Measurements from ENCODE around the gene GDF10. TPM values are rescaled to one million over a fixed set of nuclear protein-coding genes. Genes with fewer than 3 reads are reported as not detected.
A peak's percentile ranks its signal among the peaks of the same experiment; 100 is the strongest.

Gene GDF10
- total RNA-seq, 1 donor from 2014 or later = 1.8 TPM

- Mint-ChIP-seq H3K4me3 (no peak overlapping the region), H3K27me3 (ENCODE audit: low read depth) (peaks cover 50% of the 10 kb centered on the region), H3K36me3 (no peaks in the 10 kb centered on the region), H3K4me1 (no peaks in the 10 kb centered on the region), H3K9me3 (no peaks in the 10 kb centered on the region), H3K27ac (no peak overlapping the region)
- DNase-seq (ENCODE audit: low spot score in 2 of 2, unreplicated experiment in 2 of 2) = peak in 1 of 2 experiments; percentile 75
- TF ChIP-seq CTCF (IDR thresholded peaks at IDR 0.05; ENCODE audit: unreplicated experiment) = peak; percentile 94
Measured at GRCh38 chr10:47340608-47341170, 40.7 kb downstream of the GDF10 start.

GRCh38 chr10:47344996-47345870, 45.2 kb downstream of the GDF10 start:
- no peak overlapping the region for H3K27ac Mint-ChIP-seq
- peaks cover 6% of the 10 kb centered on the region for H3K4me1 Mint-ChIP-seq
- no peaks in the 10 kb centered on the region for H3K9me3 Mint-ChIP-seq
- no peaks in the 10 kb centered on the region for H3K36me3 Mint-ChIP-seq
- H3K4me3 Mint-ChIP-seq = no peak overlapping the region
- DNase-seq (ENCODE audit: low spot score in 2 of 2, unreplicated experiment in 2 of 2) = no peak
- peaks cover 22% of the 10 kb centered on the region for H3K27me3 Mint-ChIP-seq (ENCODE audit: low read depth)
- TF ChIP-seq CTCF (IDR thresholded peaks at IDR 0.05; ENCODE audit: unreplicated experiment) = no peak

GRCh38 chr10:47346581-47347302, 46.7 kb downstream of the GDF10 start:
- DNase-seq (ENCODE audit: low spot score in 2 of 2, unreplicated experiment in 2 of 2) = no peak
- H3K27me3 Mint-ChIP-seq (ENCODE audit: low read depth) = peaks cover 15% of the 10 kb centered on the region
- peaks cover 6% of the 10 kb centered on the region for H3K4me1 Mint-ChIP-seq
- no peak overlapping the region for H3K4me3 Mint-ChIP-seq
- H3K27ac Mint-ChIP-seq = no peak overlapping the region
- TF ChIP-seq CTCF (IDR thresholded peaks at IDR 0.05; ENCODE audit: unreplicated experiment) = no peak
- H3K9me3 Mint-ChIP-seq = no peaks in the 10 kb centered on the region
- H3K36me3 Mint-ChIP-seq = no peaks in the 10 kb centered on the region

- H3K27ac Mint-ChIP-seq = no peak overlapping the region
- no peak overlapping the region for H3K4me3 Mint-ChIP-seq
- H3K4me1 Mint-ChIP-seq = peaks cover 6% of the 10 kb centered on the region
- TF ChIP-seq CTCF (IDR thresholded peaks at IDR 0.05; ENCODE audit: unreplicated experiment) = no peak
- no peak for DNase-seq (ENCODE audit: low spot score in 2 of 2, unreplicated experiment in 2 of 2)
- H3K27me3 Mint-ChIP-seq (ENCODE audit: low read depth) = peaks cover 15% of the 10 kb centered on the region
- no peaks in the 10 kb centered on the region for H3K36me3 Mint-ChIP-seq
- no peaks in the 10 kb centered on the region for H3K9me3 Mint-ChIP-seq
Measured at GRCh38 chr10:47347303-47347675, 47.3 kb downstream of the GDF10 start.

GRCh38 chr10:47348138-47348651, 48.2 kb downstream of the GDF10 start, which contains the start of gene RBP3:
TSS of gene RBP3 (plus strand) at chr10:47348363. CDS start at chr10:47348485, 122 bp downstream.
- Mint-ChIP-seq H3K27me3 (ENCODE audit: low read depth) (peaks cover 17% of the 10 kb centered on the region), H3K27ac (no peak within 1 kb of the TSS), H3K9me3 (no peaks in the 10 kb centered on the region), H3K36me3 (no peaks in the 10 kb centered on the region), H3K4me3 (no peak within 1 kb of the TSS), H3K4me1 (peaks cover 6% of the 10 kb centered on the region)
- TF ChIP-seq CTCF (IDR thresholded peaks at IDR 0.05; ENCODE audit: unreplicated experiment) = no peak
- no peak for DNase-seq (ENCODE audit: low spot score in 2 of 2, unreplicated experiment in 2 of 2)

All from mesothelial cell of epicardium (in vitro differentiated cells).